HFF-Myc (cell line): ENCODE measurements around the gene SEC11A.

ENCODE experiments used
- DNase-seq: peaks from one replicate; pipeline ENCODE4 v3.0.0-alpha.2; 2011; ENCODE audit warnings: low read depth; ENCODE audit errors: extremely low read depth
- H3K4me3 ChIP-seq: replicated peaks from 2 replicates; pipeline ENCODE4 v1.5.1; 2011; ENCODE audit warnings: low read depth, mild to moderate bottlenecking, control low read depth, low read length
- CTCF ChIP-seq: IDR thresholded peaks from 2 replicates; pipeline ENCODE4 v1.5.1; 2012; ENCODE audit warnings: mild to moderate bottlenecking, low read depth, low read length, control low read depth; ENCODE audit errors: missing control alignments

The SEC11A gene

GRCh38 chr15:84625123-84625522, 90.8 kb downstream of the SEC11A start:
- DNase-seq, result no peak
- no peak overlapping the region for H3K4me3 ChIP-seq
- no peak for TF ChIP-seq CTCF

GRCh38 chr15:84624359-84624758, 91.6 kb downstream of the SEC11A start:
- TF ChIP-seq CTCF, result no peak
- no peak overlapping the region for H3K4me3 ChIP-seq
- DNase-seq, result no peak

GRCh38 chr15:84621358-84621979, 94.5 kb downstream of the SEC11A start:
- TF ChIP-seq CTCF, result no peak
- no peak for DNase-seq
- H3K4me3 ChIP-seq, result no peak overlapping the region

- no peak for TF ChIP-seq CTCF
- no peak for DNase-seq
- no peak overlapping the region for H3K4me3 ChIP-seq
Observed at GRCh38 chr15:84620626-84621025, 95.3 kb downstream of the SEC11A start.
